Hepatocyte (in vitro differentiated cells): ENCODE measurements around the gene UQCRQ. TPM values are rescaled to one million over a fixed set of nuclear protein-coding genes. Genes with fewer than 3 reads are reported as not detected.

ENCODE experiments used
- DNase-seq: peaks from one replicate; pipeline ENCODE4 v3.0.0-alpha.2; 2016; ENCODE audit warnings: low spot score
- H2AFZ ChIP-seq: fragments of 200-600 bp; sonication (generic); 2 replicates; pipeline ENCODE4 v1.6.0; 2016; ENCODE audit warnings: antibody characterized with exemption, mild to moderate bottlenecking
- H3K27ac ChIP-seq: fragments of 200-600 bp; sonication (generic); 2 replicates; pipeline ENCODE4 v1.5.1; 2016; ENCODE audit warnings: mild to moderate bottlenecking
- H3K27me3 ChIP-seq: fragments of 200-600 bp; sonication (generic); 2 replicates; pipeline ENCODE4 v1.6.1; 2016
- H3K36me3 ChIP-seq: fragments of 200-600 bp; sonication (generic); replicated peaks from 2 replicates; pipeline ENCODE4 v1.5.1; 2016; ENCODE audit warnings: low read depth; ENCODE audit not compliant: insufficient read depth
- H3K4me1 ChIP-seq: fragments of 200-600 bp; sonication (generic); 2 replicates; pipeline ENCODE4 v1.5.1; 2016; ENCODE audit warnings: mild to moderate bottlenecking, moderate library complexity; ENCODE audit not compliant: insufficient read depth
- H3K4me2 ChIP-seq: fragments of 200-600 bp; sonication (generic); 2 replicates; pipeline ENCODE4 v1.6.0; 2016
- H3K4me3 ChIP-seq: fragments of 200-600 bp; sonication (generic); 2 replicates; pipeline ENCODE4 v1.5.1; 2016; ENCODE audit warnings: mild to moderate bottlenecking
- H3K79me2 ChIP-seq: fragments of 200-600 bp; sonication (generic); 2 replicates; pipeline ENCODE4 v1.6.0; 2017; ENCODE audit warnings: mild to moderate bottlenecking
- H3K9me2 ChIP-seq: fragments of 200-600 bp; sonication (generic); replicated peaks from 2 replicates; pipeline ENCODE4 v1.6.0; 2017; ENCODE audit warnings: mild to moderate bottlenecking; ENCODE audit not compliant: insufficient read depth
- H3K9me3 ChIP-seq: fragments of 200-600 bp; sonication (generic); 2 replicates; pipeline ENCODE4 v1.5.1; 2016; ENCODE audit warnings: low read depth, mild to moderate bottlenecking
- H4K20me1 ChIP-seq: fragments of 200-600 bp; sonication (generic); 2 replicates; pipeline ENCODE4 v1.6.0; 2016; ENCODE audit warnings: mild to moderate bottlenecking; ENCODE audit not compliant: insufficient read depth, poor library complexity, severe bottlenecking
- EZH2 ChIP-seq: fragments of 200-600 bp; sonication (generic); IDR thresholded peaks from 2 replicates; pipeline ENCODE4 v1.6.1; 2016; ENCODE audit warnings: antibody characterized with exemption, mild to moderate bottlenecking, borderline replicate concordance
- EZH2phosphoT487 ChIP-seq: fragments of 200-600 bp; sonication (generic); IDR thresholded peaks from one replicate; pipeline ENCODE4 v1.6.1; 2018; ENCODE audit warnings: antibody characterized with exemption, mild to moderate bottlenecking, low read depth, moderate library complexity; ENCODE audit not compliant: unreplicated experiment, severe bottlenecking
- WGBS: methylation state at CpG from one replicate; pipeline ENCODE4 v1.1.6; 2016; ENCODE audit warnings: low lambda C conversion rate; ENCODE audit errors: missing lambda C conversion rate; 5-methylcytosine and 5-hydroxymethylcytosine counted together
- polyA plus RNA-seq: library from polyadenylated mRNA; unstranded; fragments of >200 nt; fragmentation: Nextera tagmentation; extraction: Ambion mirVana; gene quantifications from 2 replicates; pipeline ENCODE4 v1.2.1, GENCODE V29; 2016
- total RNA-seq: library from RNA; depleted of rRNA; stranded (reverse); fragments of >200 nt; gene quantifications from 2 replicates; pipeline ENCODE4 v1.2.3, GENCODE V29; 2014
- TF ChIP-seq, protein P1 (sequence below): fragments of 200-600 bp; sonication (generic); IDR thresholded peaks from 2 replicates; pipeline ENCODE4 v1.5.1; 2016; ENCODE audit warnings: antibody characterized with exemption, mild to moderate bottlenecking; ENCODE audit not compliant: poor library complexity

Gene UQCRQ
- total and polyA plus RNA-seq, 2 experiments from 2014 or later = 174 to 1,138 TPM

DNA sequence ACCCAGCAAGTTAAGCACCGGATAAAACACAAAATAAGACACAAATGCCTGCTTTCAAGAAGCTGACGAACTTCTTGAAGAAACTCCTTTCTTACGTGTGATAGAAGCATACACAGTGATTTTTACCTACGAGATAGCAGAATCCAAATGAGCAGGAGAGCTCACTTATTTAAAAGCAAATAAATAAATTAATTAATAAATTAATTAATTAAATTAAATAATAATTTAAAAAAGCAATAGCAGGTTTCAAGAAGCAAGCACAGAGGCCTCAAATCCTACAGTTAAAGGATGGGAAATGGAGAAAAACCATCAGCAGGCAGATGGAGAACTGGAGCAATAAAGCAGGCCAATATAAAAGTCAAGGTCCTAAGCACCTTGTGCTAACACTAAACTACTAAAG, 24.4 kb downstream of the UQCRQ start:
- WGBS = 96% methylated on average over 4 of the region's 4 CpGs
- no peak for DNase-seq
- no peak overlapping the region for H3K4me3 ChIP-seq
- H3K4me2 ChIP-seq = no peak overlapping the region
- H3K9me2 ChIP-seq = no peaks in the 10 kb centered on the region
- no peak overlapping the region for H3K27ac ChIP-seq
- H2AFZ ChIP-seq = no peak overlapping the region
- peaks cover 4% of the 10 kb centered on the region for H3K36me3 ChIP-seq
- H3K79me2 ChIP-seq = peaks cover 24% of the 10 kb centered on the region
- H3K9me3 ChIP-seq = no peaks in the 10 kb centered on the region
- peaks cover 11% of the 10 kb centered on the region for H4K20me1 ChIP-seq
- no peaks in the 10 kb centered on the region for H3K4me1 ChIP-seq
- TF ChIP-seq EZH2 = no peak
- no peak for TF ChIP-seq EZH2phosphoT487
- TF ChIP-seq, protein P1, sequence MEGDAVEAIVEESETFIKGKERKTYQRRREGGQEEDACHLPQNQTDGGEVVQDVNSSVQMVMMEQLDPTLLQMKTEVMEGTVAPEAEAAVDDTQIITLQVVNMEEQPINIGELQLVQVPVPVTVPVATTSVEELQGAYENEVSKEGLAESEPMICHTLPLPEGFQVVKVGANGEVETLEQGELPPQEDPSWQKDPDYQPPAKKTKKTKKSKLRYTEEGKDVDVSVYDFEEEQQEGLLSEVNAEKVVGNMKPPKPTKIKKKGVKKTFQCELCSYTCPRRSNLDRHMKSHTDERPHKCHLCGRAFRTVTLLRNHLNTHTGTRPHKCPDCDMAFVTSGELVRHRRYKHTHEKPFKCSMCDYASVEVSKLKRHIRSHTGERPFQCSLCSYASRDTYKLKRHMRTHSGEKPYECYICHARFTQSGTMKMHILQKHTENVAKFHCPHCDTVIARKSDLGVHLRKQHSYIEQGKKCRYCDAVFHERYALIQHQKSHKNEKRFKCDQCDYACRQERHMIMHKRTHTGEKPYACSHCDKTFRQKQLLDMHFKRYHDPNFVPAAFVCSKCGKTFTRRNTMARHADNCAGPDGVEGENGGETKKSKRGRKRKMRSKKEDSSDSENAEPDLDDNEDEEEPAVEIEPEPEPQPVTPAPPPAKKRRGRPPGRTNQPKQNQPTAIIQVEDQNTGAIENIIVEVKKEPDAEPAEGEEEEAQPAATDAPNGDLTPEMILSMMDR = no peak
- no peaks in the 10 kb centered on the region for H3K27me3 ChIP-seq

DNA sequence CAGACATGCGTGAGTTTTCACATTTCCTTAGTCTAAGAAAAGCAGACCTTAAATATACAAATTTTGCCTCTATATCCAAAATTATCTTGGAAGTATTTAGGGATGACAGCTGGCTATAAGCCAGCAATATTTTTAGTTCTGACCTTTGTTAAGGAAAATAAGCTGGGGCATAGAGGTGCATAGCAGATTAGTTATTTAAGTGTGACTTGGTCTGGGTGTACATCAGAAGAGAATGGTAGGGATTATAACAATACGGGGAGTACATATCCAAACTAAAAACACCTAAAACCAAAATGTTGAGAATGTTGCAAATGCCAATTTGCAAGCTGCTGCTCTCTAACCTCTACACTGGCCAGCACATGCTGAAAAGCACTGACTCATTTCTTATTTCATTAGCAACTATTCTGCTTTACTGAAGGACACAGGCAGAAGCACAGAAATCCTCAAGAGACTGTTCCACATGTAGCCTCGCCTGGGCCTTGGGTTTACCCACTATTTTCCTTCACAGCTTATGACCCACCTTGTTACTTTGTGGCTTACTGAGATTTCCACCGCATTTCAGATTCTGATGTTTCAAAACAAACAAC, 29.4 kb downstream of the UQCRQ start:
- H3K36me3 ChIP-seq = no peaks in the 10 kb centered on the region
- no peak for DNase-seq
- no peaks in the 10 kb centered on the region for H3K9me3 ChIP-seq
- 97% methylated on average over 4 of the region's 4 CpGs for WGBS
- H3K27ac ChIP-seq = no peak overlapping the region
- H4K20me1 ChIP-seq = peaks cover 11% of the 10 kb centered on the region
- no peak overlapping the region for H3K4me3 ChIP-seq
- no peaks in the 10 kb centered on the region for H3K4me1 ChIP-seq
- no peaks in the 10 kb centered on the region for H3K9me2 ChIP-seq
- no peaks in the 10 kb centered on the region for H3K27me3 ChIP-seq
- H3K4me2 ChIP-seq = no peak overlapping the region
- TF ChIP-seq EZH2 (no peak), EZH2phosphoT487 (no peak)
- TF ChIP-seq, protein P1 = no peak
- no peak overlapping the region for H2AFZ ChIP-seq
- peaks cover 48% of the 10 kb centered on the region for H3K79me2 ChIP-seq

- H2AFZ ChIP-seq = no peak overlapping the region
- H3K4me2 ChIP-seq = no peak overlapping the region
Observed at GRCh38 chr5:132896685-132897084, 30.2 kb downstream of the UQCRQ start.

More at GRCh38 chr5:132896685-132897084, 30.2 kb downstream of the UQCRQ start:
- DNase-seq = no peak
- Histone ChIP-seq H3K4me1 (no peaks in the 10 kb centered on the region), H3K9me3 (no peaks in the 10 kb centered on the region), H3K4me3 (no peak overlapping the region), H3K27me3 (no peaks in the 10 kb centered on the region), H3K9me2 (no peaks in the 10 kb centered on the region), H3K79me2 (peaks cover 53% of the 10 kb centered on the region), H3K36me3 (no peaks in the 10 kb centered on the region), H4K20me1 (peaks cover 11% of the 10 kb centered on the region), H3K27ac (no peak overlapping the region)
- TF ChIP-seq, protein P1 = no peak
- TF ChIP-seq EZH2 = no peak
- TF ChIP-seq EZH2phosphoT487 = no peak
- 92% methylated on average over 7 of the region's 7 CpGs for WGBS
